GM19099 (cell line): Measurements from ENCODE around the gene TSPAN3.

Experiments
- POLR2A ChIP-seq: IDR thresholded peaks from 3 replicates; pipeline ENCODE4 v1.6.1; 2011; ENCODE audit warnings: low read depth; ENCODE audit not compliant: insufficient read length; ENCODE audit errors: extremely low read depth

The TSPAN3 gene

GRCh38 chr15:77068633-77069032 is 2.3 kb downstream of the TSPAN3 start:
- TF ChIP-seq POLR2A = no peak

- TF ChIP-seq POLR2A = no peak
Measured at GRCh38 chr15:77067691-77068367, 3.1 kb downstream of the TSPAN3 start.

- TF ChIP-seq POLR2A = no peak
Measured at GRCh38 chr15:77066971-77067690, 3.8 kb downstream of the TSPAN3 start.

- TF ChIP-seq POLR2A = no peak
Measured at GRCh38 chr15:77064539-77065308, 6.2 kb downstream of the TSPAN3 start.

GRCh38 chr15:77064063-77064462 is 6.8 kb downstream of the TSPAN3 start:
- TF ChIP-seq POLR2A = no peak

GRCh38 chr15:77063249-77063648 is 7.7 kb downstream of the TSPAN3 start:
- no peak for TF ChIP-seq POLR2A

- no peak for TF ChIP-seq POLR2A
Measured at GRCh38 chr15:77060546-77060945, 10.4 kb downstream of the TSPAN3 start.

- no peak for TF ChIP-seq POLR2A
Measured at GRCh38 chr15:77059786-77060361, 11.0 kb downstream of the TSPAN3 start.

GRCh38 chr15:77058468-77058867 is 12.4 kb downstream of the TSPAN3 start:
- no peak for TF ChIP-seq POLR2A

- no peak for TF ChIP-seq POLR2A
Measured at GRCh38 chr15:77057685-77058084, 13.2 kb downstream of the TSPAN3 start.

GRCh38 chr15:77057072-77057471 is 13.8 kb downstream of the TSPAN3 start:
- TF ChIP-seq POLR2A = no peak

GRCh38 chr15:77053709-77054108 is 17.2 kb downstream of the TSPAN3 start:
- TF ChIP-seq POLR2A = no peak

GRCh38 chr15:77052556-77052955 is 18.4 kb downstream of the TSPAN3 start:
- no peak for TF ChIP-seq POLR2A

- TF ChIP-seq POLR2A = no peak
Measured at GRCh38 chr15:77048135-77048876, 22.6 kb downstream of the TSPAN3 start.

- no peak for TF ChIP-seq POLR2A
Measured at GRCh38 chr15:77046704-77047412, 24.1 kb downstream of the TSPAN3 start.

- no peak for TF ChIP-seq POLR2A
Measured at GRCh38 chr15:77045985-77046384, 24.9 kb downstream of the TSPAN3 start.
